ENCODE measurements around the gene ADAMTS8. TPM values are rescaled to one million over a fixed set of nuclear protein-coding genes. Genes with fewer than 3 reads are reported as not detected.
A peak's percentile ranks its signal among the peaks of the same experiment; 100 is the strongest.

Gene ADAMTS8, protein sequence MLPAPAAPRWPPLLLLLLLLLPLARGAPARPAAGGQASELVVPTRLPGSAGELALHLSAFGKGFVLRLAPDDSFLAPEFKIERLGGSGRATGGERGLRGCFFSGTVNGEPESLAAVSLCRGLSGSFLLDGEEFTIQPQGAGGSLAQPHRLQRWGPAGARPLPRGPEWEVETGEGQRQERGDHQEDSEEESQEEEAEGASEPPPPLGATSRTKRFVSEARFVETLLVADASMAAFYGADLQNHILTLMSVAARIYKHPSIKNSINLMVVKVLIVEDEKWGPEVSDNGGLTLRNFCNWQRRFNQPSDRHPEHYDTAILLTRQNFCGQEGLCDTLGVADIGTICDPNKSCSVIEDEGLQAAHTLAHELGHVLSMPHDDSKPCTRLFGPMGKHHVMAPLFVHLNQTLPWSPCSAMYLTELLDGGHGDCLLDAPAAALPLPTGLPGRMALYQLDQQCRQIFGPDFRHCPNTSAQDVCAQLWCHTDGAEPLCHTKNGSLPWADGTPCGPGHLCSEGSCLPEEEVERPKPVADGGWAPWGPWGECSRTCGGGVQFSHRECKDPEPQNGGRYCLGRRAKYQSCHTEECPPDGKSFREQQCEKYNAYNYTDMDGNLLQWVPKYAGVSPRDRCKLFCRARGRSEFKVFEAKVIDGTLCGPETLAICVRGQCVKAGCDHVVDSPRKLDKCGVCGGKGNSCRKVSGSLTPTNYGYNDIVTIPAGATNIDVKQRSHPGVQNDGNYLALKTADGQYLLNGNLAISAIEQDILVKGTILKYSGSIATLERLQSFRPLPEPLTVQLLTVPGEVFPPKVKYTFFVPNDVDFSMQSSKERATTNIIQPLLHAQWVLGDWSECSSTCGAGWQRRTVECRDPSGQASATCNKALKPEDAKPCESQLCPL
- not detected for total RNA-seq

DNA sequence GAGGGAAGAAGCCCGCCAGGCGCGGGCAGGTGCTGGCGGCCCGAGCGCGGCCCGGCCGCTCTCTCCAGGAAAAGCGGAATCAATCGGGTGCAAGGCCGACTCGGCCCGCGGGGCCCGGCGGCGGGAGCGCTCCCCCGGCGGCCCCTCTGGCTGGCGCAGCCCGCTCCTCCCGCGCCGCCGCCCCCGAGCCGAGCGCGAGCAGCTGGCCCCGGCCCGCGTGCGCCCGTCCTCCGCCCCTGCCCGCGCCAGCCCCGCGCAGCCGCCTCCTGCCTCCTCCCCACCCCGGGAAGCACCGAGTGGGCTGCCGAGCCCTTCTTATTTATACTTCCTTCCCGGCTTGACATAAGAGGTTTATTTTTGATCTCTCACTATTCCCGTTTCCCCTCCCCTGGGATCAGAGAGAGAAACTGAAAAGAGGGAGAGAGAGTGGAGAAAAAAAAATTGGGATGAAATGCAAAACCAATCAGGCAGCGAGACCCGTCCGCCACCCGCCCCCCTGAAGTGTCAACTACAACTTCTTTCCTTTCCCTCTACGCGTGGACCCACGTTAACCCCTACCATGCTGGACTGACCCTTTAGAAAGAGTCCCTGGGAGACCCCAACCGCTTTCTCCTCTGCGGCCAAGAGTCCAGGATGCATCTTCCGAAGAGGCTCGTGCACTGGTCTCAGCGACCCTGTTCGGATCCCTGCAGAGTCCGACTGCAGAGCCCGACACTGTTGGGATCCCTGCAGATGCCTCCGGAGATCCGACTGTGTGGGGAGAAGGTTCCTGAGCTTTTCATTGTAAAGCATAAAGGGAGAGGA is at the start of gene ADAMTS8:
Gene ADAMTS8, minus strand, starts transcription at position 294 of the 804 bp plus-strand sequence. CDS start 323 bp downstream, outside the sequence.
- DNase-seq (peak; percentile 38), ATAC-seq (ENCODE audit: low read depth) (peak; percentile 28)
- no peaks in the 10 kb centered on the region for H3K9me3 Mint-ChIP-seq
- no peaks in the 10 kb centered on the region for H3K36me3 Mint-ChIP-seq
- H3K27me3 Mint-ChIP-seq = peaks cover 51% of the 10 kb centered on the region
- peak within 1 kb of the TSS; percentile 71 for H3K4me3 Mint-ChIP-seq
- H3K27ac Mint-ChIP-seq = no peak within 1 kb of the TSS
- peaks cover 4% of the 10 kb centered on the region for H3K4me1 Mint-ChIP-seq
- POLR2A ChIA-PET = no interaction called here

DNA sequence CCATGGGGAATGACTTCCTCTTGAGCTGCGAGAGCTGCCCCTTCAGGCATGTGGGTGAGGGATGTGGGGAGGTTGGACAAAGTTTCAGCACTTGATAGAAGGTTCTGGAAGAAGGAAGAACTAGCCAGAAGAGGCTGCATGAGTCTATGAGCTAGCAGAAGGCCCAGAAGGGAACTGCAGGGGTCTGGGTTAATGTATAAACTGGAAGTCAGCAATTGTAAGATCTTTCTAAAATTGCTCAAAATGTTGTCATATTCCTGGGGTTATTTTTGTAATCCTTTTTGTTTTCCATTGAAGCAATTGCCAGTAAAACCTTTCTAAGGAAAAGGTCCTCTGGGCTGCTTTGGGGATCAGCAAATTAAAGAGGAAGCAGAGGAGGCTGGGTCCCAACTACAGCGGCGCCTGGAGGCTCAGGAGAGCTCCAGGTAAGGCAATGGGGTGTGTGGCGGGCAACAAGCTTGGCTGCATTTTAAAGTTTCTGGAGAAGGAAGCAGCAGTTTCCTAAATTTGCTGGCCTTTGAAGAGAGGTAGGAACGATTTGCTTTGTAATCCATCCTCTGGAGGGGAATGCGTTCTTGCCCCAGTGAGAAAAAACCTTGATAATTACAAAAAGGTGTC is 49.3 kb upstream of the ADAMTS8 start:
- H3K27ac Mint-ChIP-seq = no peak overlapping the region
- no peak for ATAC-seq (ENCODE audit: low read depth)

DNA sequence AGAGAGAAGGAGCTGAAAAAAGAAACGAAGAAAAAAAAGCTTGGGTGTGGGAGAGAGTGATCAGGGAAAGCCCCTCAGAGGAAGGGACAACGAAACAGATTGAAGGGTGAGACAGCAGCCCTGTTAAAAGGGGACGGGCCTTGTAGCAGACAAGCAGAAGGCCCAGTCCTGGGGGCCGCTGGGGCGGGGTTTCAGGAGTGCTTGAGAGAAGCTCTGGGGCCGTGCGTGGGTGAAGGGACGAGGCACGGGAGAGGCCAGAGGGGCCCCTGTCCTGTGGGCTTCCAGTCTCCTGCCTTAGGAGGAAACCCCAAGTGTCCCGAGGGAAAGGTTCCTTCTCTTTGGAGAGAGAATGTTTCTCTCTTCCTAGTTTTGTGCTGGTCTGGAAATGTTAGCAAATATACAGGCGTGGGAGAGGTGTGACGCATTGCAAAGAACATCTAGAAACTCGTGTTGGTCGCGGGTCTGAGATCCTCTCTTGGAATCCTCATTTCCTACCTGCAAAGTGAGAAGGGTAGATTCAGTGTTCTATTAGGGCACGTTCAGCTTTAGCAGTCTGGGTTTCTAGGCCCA is 48.6 kb upstream of the ADAMTS8 start:
- POLR2A ChIA-PET = no interaction called here
- Mint-ChIP-seq H3K27ac (no peak overlapping the region), H3K36me3 (no peaks in the 10 kb centered on the region), H3K27me3 (no peaks in the 10 kb centered on the region), H3K9me3 (no peaks in the 10 kb centered on the region), H3K4me3 (no peak overlapping the region), H3K4me1 (no peaks in the 10 kb centered on the region)
- ATAC-seq (ENCODE audit: low read depth) (no peak), DNase-seq (no peak)

More for the DNA sequence above, 49.3 kb upstream of the ADAMTS8 start:
- H3K9me3 Mint-ChIP-seq = no peaks in the 10 kb centered on the region
- no peak for DNase-seq
- no peak overlapping the region for H3K4me3 Mint-ChIP-seq
- H3K27me3 Mint-ChIP-seq = no peaks in the 10 kb centered on the region
- POLR2A ChIA-PET = no interaction called here
- no peaks in the 10 kb centered on the region for H3K36me3 Mint-ChIP-seq
- no peaks in the 10 kb centered on the region for H3K4me1 Mint-ChIP-seq

DNA sequence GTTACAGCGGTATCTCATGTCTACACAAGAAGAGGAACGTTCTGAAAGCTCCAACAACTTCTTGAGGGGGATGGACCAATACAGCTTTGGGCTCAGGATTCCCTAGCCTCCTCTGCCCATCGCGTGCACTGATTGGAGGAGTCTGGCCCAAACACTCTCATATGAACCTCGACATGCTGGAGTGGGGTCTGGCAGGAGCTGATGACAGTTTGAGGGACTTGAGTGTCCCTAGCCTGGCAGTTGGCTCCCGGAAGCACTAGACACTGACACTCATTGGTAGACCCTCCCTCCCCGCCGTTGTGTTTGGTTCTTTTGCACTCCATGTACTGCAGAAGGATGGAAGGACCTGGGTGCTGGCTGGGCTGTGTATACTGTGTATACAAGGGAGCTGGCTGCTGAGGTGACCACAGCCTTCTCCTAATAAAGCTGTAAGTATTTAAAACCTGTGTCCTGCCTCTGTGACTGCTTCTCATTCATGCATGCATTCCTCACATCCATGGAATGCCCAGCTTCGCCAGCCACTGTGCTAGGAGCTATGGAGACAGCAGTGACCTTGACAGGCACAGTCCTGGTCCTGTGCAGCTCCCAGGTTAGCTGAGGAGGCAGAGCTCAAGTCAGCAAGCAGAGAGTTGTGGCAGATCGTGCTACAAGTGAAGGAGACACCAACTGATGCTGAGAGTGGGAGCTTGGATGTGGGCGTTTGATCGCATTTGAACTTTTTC is 48.0 kb upstream of the ADAMTS8 start:
- POLR2A ChIA-PET = no interaction called here
- H3K27me3 Mint-ChIP-seq = no peaks in the 10 kb centered on the region
- no peak overlapping the region for H3K4me3 Mint-ChIP-seq
- ATAC-seq (ENCODE audit: low read depth) = no peak
- H3K27ac Mint-ChIP-seq = no peak overlapping the region
- no peaks in the 10 kb centered on the region for H3K9me3 Mint-ChIP-seq
- H3K36me3 Mint-ChIP-seq = no peaks in the 10 kb centered on the region
- no peak for DNase-seq
- no peaks in the 10 kb centered on the region for H3K4me1 Mint-ChIP-seq

DNA sequence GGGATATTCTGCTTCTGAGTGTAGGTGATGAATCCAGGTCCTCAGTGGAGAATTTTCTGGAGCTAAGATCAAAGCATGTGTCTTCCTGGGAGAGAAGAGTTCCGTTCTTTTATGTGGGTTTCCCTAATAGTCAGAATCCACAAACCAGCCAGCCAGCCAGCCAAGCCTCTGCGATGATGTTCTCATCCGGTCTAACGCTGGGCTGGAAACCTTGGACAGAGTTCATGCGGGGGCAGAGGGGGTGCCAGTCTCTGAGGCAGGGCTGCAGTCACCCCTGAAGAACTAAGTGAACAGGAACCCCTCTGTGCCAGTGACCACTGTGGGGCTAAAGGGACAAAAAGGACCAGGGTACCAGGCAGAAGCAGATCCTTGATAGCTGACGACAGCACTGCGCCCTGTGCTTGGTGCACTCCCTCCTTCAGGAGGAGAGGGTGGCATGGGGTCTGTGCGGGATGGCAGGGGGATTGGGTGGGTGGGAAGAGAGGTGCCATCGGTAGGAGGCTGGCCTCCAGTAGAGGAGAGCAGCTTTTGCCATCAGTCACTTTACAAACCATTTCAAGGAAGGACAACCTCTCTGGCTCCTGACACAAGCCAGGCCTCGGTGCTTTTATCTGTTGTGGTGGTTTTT is 47.1 kb upstream of the ADAMTS8 start:
- ATAC-seq (ENCODE audit: low read depth) = no peak
- POLR2A ChIA-PET = no interaction called here
- H3K9me3 Mint-ChIP-seq = no peaks in the 10 kb centered on the region
- no peak overlapping the region for H3K4me3 Mint-ChIP-seq
- H3K36me3 Mint-ChIP-seq = no peaks in the 10 kb centered on the region
- no peaks in the 10 kb centered on the region for H3K4me1 Mint-ChIP-seq
- no peak overlapping the region for H3K27ac Mint-ChIP-seq
- H3K27me3 Mint-ChIP-seq = no peaks in the 10 kb centered on the region
- DNase-seq = no peak

DNA sequence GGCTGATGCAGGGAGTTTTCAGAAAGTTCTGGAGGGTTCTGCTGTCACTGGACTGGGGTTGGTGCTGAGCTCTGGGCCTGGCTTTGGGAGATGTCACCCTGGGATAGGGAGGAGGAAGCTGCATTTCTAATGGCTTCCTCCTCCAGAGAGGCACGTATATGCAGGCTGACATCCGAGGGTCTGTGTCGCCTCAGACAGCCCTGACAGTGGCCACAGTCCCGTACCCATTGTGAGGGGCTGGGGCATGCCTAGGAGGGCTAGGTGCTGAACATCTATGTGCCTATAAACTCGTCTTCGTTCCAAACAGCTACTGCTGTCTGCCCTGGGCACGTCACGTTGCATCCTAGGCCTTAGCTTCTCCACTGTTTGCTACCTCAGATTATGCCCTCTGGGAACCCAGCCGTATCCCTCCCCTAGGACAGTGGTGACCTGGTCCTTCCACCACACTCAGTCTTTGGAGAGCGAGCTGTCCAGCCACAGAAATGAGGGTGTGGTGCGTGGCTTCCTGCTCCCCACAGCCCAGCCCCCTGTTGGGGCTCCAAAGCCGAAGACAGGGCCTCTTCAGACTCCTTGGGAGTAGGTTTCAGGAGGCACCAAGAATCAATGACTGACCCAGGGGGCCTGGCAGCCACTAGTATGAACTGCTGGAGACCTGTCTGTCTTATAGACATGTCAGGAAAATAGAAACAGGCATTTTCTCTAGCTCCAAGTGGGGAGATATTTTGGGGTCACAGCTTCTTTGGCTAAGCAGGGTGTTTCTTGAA is 46.4 kb upstream of the ADAMTS8 start:
- Mint-ChIP-seq H3K9me3 (no peaks in the 10 kb centered on the region), H3K36me3 (no peaks in the 10 kb centered on the region), H3K27me3 (no peaks in the 10 kb centered on the region), H3K27ac (no peak overlapping the region), H3K4me3 (no peak overlapping the region), H3K4me1 (no peaks in the 10 kb centered on the region)
- POLR2A ChIA-PET = no interaction called here
- no peak for DNase-seq
- no peak for ATAC-seq (ENCODE audit: low read depth)

DNA sequence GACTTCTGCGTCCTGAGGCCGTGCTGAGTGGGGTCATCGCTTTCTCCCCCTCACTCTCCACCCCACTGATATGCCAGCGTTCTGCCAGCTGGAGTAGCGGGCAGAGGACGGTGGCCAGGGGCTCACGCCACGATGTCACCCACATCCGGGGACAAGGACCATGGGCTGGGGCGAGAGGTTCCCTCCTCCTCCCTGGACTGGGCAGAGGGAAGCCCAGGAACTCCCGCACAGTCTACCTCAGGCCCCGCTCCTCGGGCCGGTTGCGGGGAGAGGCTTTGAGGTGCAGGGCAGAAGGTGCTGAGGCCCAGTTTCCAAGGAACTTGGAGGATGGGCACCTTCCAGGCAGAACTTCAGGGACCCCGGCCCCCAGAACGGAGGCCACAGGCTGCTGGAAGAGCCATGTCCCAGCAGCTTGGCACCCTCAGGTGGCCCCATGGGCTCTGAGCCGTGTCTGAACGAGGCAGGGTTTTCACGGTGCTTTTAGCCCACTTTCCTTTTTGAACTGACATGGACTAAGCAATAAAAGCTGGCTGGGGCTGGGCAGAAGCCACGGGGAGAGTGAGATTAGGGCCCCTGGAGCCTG is 45.5 kb upstream of the ADAMTS8 start:
- no peak for DNase-seq
- H3K27me3 Mint-ChIP-seq = no peaks in the 10 kb centered on the region
- no peak for ATAC-seq (ENCODE audit: low read depth)
- POLR2A ChIA-PET = no interaction called here
- no peaks in the 10 kb centered on the region for H3K4me1 Mint-ChIP-seq
- H3K9me3 Mint-ChIP-seq = no peaks in the 10 kb centered on the region
- H3K36me3 Mint-ChIP-seq = no peaks in the 10 kb centered on the region
- H3K4me3 Mint-ChIP-seq = no peak overlapping the region
- H3K27ac Mint-ChIP-seq = no peak overlapping the region

DNA sequence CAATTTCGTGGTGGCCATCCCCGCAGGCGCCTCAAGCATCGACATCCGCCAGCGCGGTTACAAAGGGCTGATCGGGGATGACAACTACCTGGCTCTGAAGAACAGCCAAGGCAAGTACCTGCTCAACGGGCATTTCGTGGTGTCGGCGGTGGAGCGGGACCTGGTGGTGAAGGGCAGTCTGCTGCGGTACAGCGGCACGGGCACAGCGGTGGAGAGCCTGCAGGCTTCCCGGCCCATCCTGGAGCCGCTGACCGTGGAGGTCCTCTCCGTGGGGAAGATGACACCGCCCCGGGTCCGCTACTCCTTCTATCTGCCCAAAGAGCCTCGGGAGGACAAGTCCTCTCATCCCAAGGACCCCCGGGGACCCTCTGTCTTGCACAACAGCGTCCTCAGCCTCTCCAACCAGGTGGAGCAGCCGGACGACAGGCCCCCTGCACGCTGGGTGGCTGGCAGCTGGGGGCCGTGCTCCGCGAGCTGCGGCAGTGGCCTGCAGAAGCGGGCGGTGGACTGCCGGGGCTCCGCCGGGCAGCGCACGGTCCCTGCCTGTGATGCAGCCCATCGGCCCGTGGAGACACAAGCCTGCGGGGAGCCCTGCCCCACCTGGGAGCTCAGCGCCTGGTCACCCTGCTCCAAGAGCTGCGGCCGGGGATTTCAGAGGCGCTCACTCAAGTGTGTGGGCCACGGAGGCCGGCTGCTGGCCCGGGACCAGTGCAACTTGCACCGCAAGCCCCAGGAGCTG is 44.8 kb upstream of the ADAMTS8 start:
- ATAC-seq (ENCODE audit: low read depth) (no peak), DNase-seq (no peak)
- H3K4me3 Mint-ChIP-seq = no peak overlapping the region
- H3K4me1 Mint-ChIP-seq = no peaks in the 10 kb centered on the region
- no peak overlapping the region for H3K27ac Mint-ChIP-seq
- no peaks in the 10 kb centered on the region for H3K9me3 Mint-ChIP-seq
- H3K36me3 Mint-ChIP-seq = no peaks in the 10 kb centered on the region
- POLR2A ChIA-PET = interaction anchor here (0.6 kb wide), 1 partner anchor 279 kb away, joined by 4 read pairs; no protein-coding TSS in a partner anchor
- no peaks in the 10 kb centered on the region for H3K27me3 Mint-ChIP-seq

DNA sequence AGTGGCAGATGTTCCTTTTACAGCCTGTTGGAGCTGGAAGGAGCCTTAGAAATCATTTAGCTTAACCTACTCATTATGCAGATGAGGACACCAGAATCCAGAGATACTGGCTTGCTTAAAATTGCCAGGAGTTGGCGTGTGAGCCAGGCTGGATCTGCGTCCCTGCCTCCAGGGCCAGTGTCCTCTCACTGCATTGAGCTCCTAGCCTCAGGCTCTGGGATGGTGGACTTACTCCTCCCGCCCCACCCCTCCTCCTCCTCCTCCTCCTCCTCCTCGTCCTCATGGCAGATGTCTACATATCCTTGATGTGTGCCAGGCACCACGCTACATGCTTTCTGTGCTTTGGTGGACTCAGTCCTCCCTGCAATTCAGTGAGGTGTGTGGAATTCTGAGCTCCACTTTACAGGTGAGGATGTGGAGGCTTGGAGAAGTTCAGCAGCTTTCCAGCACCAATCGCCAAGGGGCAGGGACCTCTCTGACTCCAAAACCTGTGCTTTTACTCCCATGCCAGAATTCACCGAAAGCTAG is 44.1 kb upstream of the ADAMTS8 start:
- POLR2A ChIA-PET = no interaction called here
- Mint-ChIP-seq H3K4me1 (no peaks in the 10 kb centered on the region), H3K4me3 (no peak overlapping the region), H3K27ac (no peak overlapping the region), H3K36me3 (no peaks in the 10 kb centered on the region), H3K27me3 (no peaks in the 10 kb centered on the region), H3K9me3 (no peaks in the 10 kb centered on the region)
- no peak for ATAC-seq (ENCODE audit: low read depth)
- DNase-seq = no peak

DNA sequence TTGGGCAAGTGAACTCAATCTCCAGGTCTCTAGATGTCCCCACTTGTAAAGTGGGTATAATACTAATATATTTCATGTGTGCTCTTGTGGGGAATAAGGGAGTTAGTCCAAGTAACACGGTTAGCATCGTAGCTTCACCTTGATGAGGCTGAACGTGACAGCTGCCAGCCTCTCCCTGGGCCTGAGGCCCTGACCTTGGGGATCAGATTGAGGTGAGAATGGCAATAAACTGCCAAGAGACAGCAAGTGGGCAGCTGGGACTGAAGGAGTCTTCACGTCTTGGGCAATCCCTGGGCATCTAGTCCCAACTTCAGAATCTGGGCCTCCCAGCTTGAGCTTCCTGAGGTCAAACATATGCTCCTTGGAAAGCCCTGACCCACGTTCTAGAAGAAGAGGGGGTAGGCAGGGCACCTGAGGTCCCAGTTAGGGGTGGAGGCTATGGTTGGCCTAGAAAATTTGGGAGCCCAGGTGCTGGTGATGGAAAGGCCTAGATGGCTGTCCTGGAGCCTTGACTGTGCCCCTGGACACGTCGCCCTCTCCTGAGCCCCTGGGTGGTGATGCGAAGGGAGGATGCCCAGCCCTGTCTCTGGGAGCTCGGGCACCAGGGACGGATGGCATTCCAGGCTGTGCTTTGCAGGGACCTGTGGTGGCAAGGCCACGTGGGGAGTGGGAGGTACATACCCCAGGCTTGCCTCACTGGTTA is 43.5 kb upstream of the ADAMTS8 start:
- Mint-ChIP-seq H3K4me1 (no peaks in the 10 kb centered on the region), H3K27me3 (no peaks in the 10 kb centered on the region), H3K36me3 (no peaks in the 10 kb centered on the region), H3K27ac (no peak overlapping the region), H3K9me3 (no peaks in the 10 kb centered on the region), H3K4me3 (no peak overlapping the region)
- ATAC-seq (ENCODE audit: low read depth) (no peak), DNase-seq (no peak)
- POLR2A ChIA-PET = no interaction called here
